GM12878 (cell line): ENCODE results near the gene DHX16. TPM values are rescaled to one million over a fixed set of nuclear protein-coding genes. Genes with fewer than 3 reads are reported as not detected.

ENCODE experiments used
- ATAC-seq: fragments of 200-7000 bp; cut with Tn5 transposase; 3 replicates; pipeline ENCODE4 v1.9.1; 2020; ENCODE audit warnings: mild to moderate bottlenecking, moderate library complexity
- BruUV-seq: library from RNA; stranded (reverse); fragments of 400-500 nt; replicated peaks from 2 replicates; lab custom pipeline; 2021; lab: Mats Ljungman, UMichigan
- CTCF ChIA-PET: fragments of 300-600 bp; sonication (Branson Sonifier 250); formaldehyde crosslinking; extraction: SDS; loops from one replicate; lab custom pipeline; 2021; ENCODE audit warnings: inconsistent platforms; lab: Yijun Ruan, JAX
- POLR2A ChIA-PET: fragments of 350-600 bp; formaldehyde crosslinking; extraction: SDS; loops from one replicate; lab custom pipeline; 2021; ENCODE audit warnings: inconsistent platforms; lab: Charles Lee
- RAD21 ChIA-PET: fragments of 300-600 bp; sonication (Branson Sonifier 250); formaldehyde crosslinking; loops from one replicate; lab custom pipeline; 2023; ENCODE audit warnings: antibody characterized with exemption; ENCODE audit not compliant: unreplicated experiment; lab: Charles Lee
- SMC1A ChIA-PET: fragments of 300-600 bp; sonication (Branson Sonifier 250); formaldehyde crosslinking; loops from one replicate; lab custom pipeline; 2023; ENCODE audit not compliant: unreplicated experiment, uncharacterized antibody; lab: Charles Lee
- DNase-seq: peaks from one replicate; pipeline ENCODE4 v3.0.0-alpha.2; 2011; ENCODE audit warnings: low read depth, low spot score
- FAIRE-seq: peaks from 3 replicates; lab custom pipeline; 2011; peaks lifted over from hg19 to GRCh38; lab: Jason Lieb, UNC
- H2AFZ ChIP-seq: 2 replicates; pipeline ENCODE4 v1.6.0; 2011; ENCODE audit warnings: low read depth, low read length, control low read depth; ENCODE audit not compliant: control insufficient read depth
- H3K27ac ChIP-seq: 2 replicates; pipeline ENCODE4 v1.5.1; 2011; ENCODE audit warnings: control low read depth; ENCODE audit not compliant: control insufficient read depth, insufficient read depth
- H3K27me3 ChIP-seq, 2 experiments: replicated peaks in 1 of 2; 2 replicates each; pipeline versions ENCODE4 v1.6.0 to v1.6.1; 2011; ENCODE audit warnings: low read length in 1 of 2; ENCODE audit not compliant: control insufficient read depth in 2 of 2, insufficient read depth in 2 of 2
- H3K36me3 ChIP-seq, 2 experiments: 2 replicates each; pipeline ENCODE4 v1.5.1; 2011; ENCODE audit warnings: low read length in 1 of 2; ENCODE audit not compliant: control insufficient read depth in 2 of 2, insufficient read depth in 2 of 2
- H3K4me1 ChIP-seq: 2 replicates; pipeline ENCODE4 v1.6.1; 2011; ENCODE audit warnings: mild to moderate bottlenecking, low read length, moderate library complexity, mixed read lengths; ENCODE audit not compliant: control insufficient read depth, insufficient read depth
- H3K4me2 ChIP-seq: 2 replicates; pipeline ENCODE4 v1.6.0; 2011; ENCODE audit warnings: control low read depth; ENCODE audit not compliant: control insufficient read depth, insufficient read depth
- H3K4me3 ChIP-seq: fragments of 200-600 bp; sonication (generic); 2 replicates; pipeline ENCODE4 v1.5.1; 2016
- H3K79me2 ChIP-seq: 2 replicates; pipeline ENCODE4 v1.6.0; 2011; ENCODE audit warnings: low read length; ENCODE audit not compliant: control insufficient read depth, insufficient read depth
- H3K9ac ChIP-seq: 2 replicates; pipeline ENCODE4 v1.8.0; 2011; ENCODE audit warnings: low read length, control low read depth, mixed read lengths; ENCODE audit not compliant: control insufficient read depth, insufficient read depth
- H3K9me3 ChIP-seq: replicated peaks from 3 replicates; pipeline ENCODE4 v1.5.1; 2011; ENCODE audit warnings: mild to moderate bottlenecking, low read length; ENCODE audit not compliant: control insufficient read depth, insufficient read depth
- H4K20me1 ChIP-seq: 2 replicates; pipeline ENCODE4 v1.6.0; 2011; ENCODE audit not compliant: control insufficient read depth, insufficient read depth
- CBFB ChIP-seq: IDR thresholded peaks from 2 replicates; pipeline ENCODE4 v1.6.1; 2016; ENCODE audit warnings: antibody characterized with exemption, low read depth
- CHD4 ChIP-seq: fragments of 200-600 bp; sonication (generic); IDR thresholded peaks from 2 replicates; pipeline ENCODE4 v1.6.1; 2016; ENCODE audit warnings: mild to moderate bottlenecking
- HDAC6 ChIP-seq: fragments of 200-600 bp; sonication (generic); IDR thresholded peaks from one replicate; pipeline ENCODE4 v1.8.0; 2017; ENCODE audit warnings: antibody characterized with exemption; ENCODE audit not compliant: unreplicated experiment
- LARP7 ChIP-seq: fragments of 450-650 bp; IDR thresholded peaks from 2 replicates; pipeline ENCODE4 v1.6.1; 2017; ENCODE audit warnings: mild to moderate bottlenecking
- MTA3 ChIP-seq: IDR thresholded peaks from 2 replicates; pipeline ENCODE4 v1.6.1; 2012; ENCODE audit warnings: low read length, inconsistent platforms, borderline replicate concordance
- POU2F2 ChIP-seq: IDR thresholded peaks from 3 replicates; pipeline ENCODE4 v1.6.1; 2011; ENCODE audit warnings: low read depth, mild to moderate bottlenecking, low read length, borderline replicate concordance
- SP1 ChIP-seq: IDR thresholded peaks from one replicate; pipeline ENCODE4 v1.6.1; 2011; ENCODE audit warnings: low read depth, low read length
- SUZ12 ChIP-seq: fragments of 200-600 bp; sonication (generic); IDR thresholded peaks from one replicate; pipeline ENCODE4 v1.6.1; 2018; ENCODE audit warnings: antibody characterized with exemption, mild to moderate bottlenecking; ENCODE audit not compliant: unreplicated experiment
- ZZZ3 ChIP-seq: IDR thresholded peaks from 2 replicates; pipeline ENCODE4 v1.6.1; 2011; ENCODE audit warnings: low read depth; ENCODE audit not compliant: control insufficient read depth, insufficient read length
- WGBS: methylation state at CpG from one replicate; pipeline ENCODE4 v1.1.6; 2016; ENCODE audit warnings: low lambda C conversion rate; ENCODE audit not compliant: insufficient replicate concordance, insufficient coverage; ENCODE audit errors: missing lambda C conversion rate; 5-methylcytosine and 5-hydroxymethylcytosine counted together
- in situ Hi-C: fragments of 300-500 bp; cut with MboI; formaldehyde crosslinking; loops from 9 replicates; pipeline ENCODE4 v1.14.3; 2018; ENCODE audit warnings: mixed read lengths
- intact Hi-C: fragments of 100-400 bp; cut with micrococcal nuclease; formaldehyde crosslinking; loops from one replicate; pipeline ENCODE4 v1.14.2; 2022; ENCODE audit not compliant: unreplicated experiment
- polyA plus RNA-seq, 11 experiments: library from polyadenylated mRNA; depleted of rRNA in 4 of 11; unstranded in 6 of 11; stranded (reverse) in 5 of 11; fragments of >200 nt; fragmentation: Nextera tagmentation in 4 of 11; fragmentation: Illumina TruSeq in 1 of 11; extraction: Ambion mirVana in 4 of 11; extraction: Trizol in 1 of 11; gene quantifications; 1 replicate in 1 of 11; 2 replicates in 10 of 11; pipeline versions ENCODE4 v1.2.1 to v1.2.3, GENCODE V29; 2011 to 2016; ENCODE audit warnings: inconsistent platforms in 2 of 11, missing spikeins in 2 of 11, low read depth in 1 of 11
- total RNA-seq, 4 experiments: library from RNA; depleted of rRNA in 3 of 4; stranded (reverse); fragments of >200 nt in 3 of 4; fragmentation: Illumina TruSeq in 1 of 4; extraction: Trizol in 1 of 4; gene quantifications; 2 replicates each; pipeline versions ENCODE4 v1.2.1 to v1.2.3, GENCODE V29; 2013 to 2021
- TF ChIP-seq, protein P1 (sequence below): fragments of 450-650 bp; IDR thresholded peaks from 2 replicates; pipeline ENCODE4 v1.6.1; 2016; ENCODE audit warnings: mild to moderate bottlenecking, moderate library complexity, borderline replicate concordance
- TF ChIP-seq, protein P2 (sequence below): fragments of 450-650 bp; IDR thresholded peaks from 2 replicates; pipeline ENCODE4 v1.6.1; 2017; ENCODE audit warnings: mild to moderate bottlenecking, low read depth, inconsistent platforms; ENCODE audit not compliant: poor library complexity, severe bottlenecking
- TF ChIP-seq, protein P3 (sequence below), 3 experiments: IDR thresholded peaks in 2 of 3; conservative IDR thresholded peaks in 1 of 3; 2 replicates each; pipeline ENCODE4 v1.5.1; 2011; ENCODE audit warnings: low read depth in 3 of 3, low read length in 3 of 3, mild to moderate bottlenecking in 3 of 3, control low read depth in 2 of 3, moderate library complexity in 2 of 3, inconsistent platforms in 1 of 3, mixed read lengths in 1 of 3; ENCODE audit not compliant: control insufficient read depth in 2 of 3, insufficient read depth in 1 of 3; ENCODE audit errors: extremely low read depth in 1 of 3

Gene DHX16
- total and polyA plus RNA-seq, 10 of the 15 experiments (the other 5 are each of a cell fraction or from before 2014, with no cell fraction given) = 10.1 to 41.4 (median 38.3) TPM

DNA sequence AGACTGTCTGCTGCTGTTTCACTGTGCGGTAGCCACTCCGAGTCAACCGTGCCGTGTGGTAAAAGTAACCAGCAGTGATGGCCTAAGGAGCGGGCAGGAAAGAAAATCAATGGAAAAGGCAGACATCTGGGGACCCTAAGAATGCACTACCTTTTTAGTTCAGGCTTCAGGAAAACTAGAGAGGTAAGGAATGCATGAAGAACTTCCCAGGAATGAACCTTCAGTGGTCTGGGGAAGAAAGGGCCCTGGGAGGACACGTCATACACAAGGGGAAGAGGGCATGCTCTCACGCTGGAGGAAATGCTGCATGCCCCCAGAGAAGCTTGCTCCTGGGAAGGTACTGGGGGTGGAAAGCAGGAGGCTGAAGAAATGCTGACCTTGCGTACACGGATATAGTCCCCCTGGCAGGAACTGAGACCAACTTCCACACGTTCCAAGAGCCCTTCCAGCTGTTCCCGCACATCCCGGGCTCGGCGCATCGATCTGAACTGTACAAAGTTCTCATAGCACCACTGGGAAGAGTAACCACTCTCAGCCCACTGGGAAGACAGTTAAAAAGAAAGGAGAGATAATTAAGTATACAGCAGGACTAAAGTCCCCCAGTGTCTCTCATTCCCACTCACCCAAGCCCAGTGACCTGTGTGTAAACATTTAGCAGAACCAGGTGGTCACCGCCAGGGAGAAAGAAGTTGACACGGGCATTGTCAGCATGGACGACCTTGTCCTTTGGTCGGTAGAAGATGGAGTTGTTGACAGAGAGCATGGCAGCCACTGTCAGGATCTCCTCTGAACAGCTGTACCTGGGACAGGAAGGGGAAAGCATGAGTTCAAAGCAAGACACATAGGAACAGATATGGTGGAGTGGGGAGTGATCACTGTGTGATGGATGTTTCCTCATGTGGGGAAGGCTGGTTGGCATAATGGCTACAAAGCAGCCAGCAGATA is 17.7 kb downstream of the DHX16 start:
- TF ChIP-seq, protein P1, sequence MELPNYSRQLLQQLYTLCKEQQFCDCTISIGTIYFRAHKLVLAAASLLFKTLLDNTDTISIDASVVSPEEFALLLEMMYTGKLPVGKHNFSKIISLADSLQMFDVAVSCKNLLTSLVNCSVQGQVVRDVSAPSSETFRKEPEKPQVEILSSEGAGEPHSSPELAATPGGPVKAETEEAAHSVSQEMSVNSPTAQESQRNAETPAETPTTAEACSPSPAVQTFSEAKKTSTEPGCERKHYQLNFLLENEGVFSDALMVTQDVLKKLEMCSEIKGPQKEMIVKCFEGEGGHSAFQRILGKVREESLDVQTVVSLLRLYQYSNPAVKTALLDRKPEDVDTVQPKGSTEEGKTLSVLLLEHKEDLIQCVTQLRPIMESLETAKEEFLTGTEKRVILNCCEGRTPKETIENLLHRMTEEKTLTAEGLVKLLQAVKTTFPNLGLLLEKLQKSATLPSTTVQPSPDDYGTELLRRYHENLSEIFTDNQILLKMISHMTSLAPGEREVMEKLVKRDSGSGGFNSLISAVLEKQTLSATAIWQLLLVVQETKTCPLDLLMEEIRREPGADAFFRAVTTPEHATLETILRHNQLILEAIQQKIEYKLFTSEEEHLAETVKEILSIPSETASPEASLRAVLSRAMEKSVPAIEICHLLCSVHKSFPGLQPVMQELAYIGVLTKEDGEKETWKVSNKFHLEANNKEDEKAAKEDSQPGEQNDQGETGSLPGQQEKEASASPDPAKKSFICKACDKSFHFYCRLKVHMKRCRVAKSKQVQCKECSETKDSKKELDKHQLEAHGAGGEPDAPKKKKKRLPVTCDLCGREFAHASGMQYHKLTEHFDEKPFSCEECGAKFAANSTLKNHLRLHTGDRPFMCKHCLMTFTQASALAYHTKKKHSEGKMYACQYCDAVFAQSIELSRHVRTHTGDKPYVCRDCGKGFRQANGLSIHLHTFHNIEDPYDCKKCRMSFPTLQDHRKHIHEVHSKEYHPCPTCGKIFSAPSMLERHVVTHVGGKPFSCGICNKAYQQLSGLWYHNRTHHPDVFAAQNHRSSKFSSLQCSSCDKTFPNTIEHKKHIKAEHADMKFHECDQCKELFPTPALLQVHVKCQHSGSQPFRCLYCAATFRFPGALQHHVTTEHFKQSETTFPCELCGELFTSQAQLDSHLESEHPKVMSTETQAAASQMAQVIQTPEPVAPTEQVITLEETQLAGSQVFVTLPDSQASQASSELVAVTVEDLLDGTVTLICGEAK = no peak
- TF ChIP-seq, protein P2, sequence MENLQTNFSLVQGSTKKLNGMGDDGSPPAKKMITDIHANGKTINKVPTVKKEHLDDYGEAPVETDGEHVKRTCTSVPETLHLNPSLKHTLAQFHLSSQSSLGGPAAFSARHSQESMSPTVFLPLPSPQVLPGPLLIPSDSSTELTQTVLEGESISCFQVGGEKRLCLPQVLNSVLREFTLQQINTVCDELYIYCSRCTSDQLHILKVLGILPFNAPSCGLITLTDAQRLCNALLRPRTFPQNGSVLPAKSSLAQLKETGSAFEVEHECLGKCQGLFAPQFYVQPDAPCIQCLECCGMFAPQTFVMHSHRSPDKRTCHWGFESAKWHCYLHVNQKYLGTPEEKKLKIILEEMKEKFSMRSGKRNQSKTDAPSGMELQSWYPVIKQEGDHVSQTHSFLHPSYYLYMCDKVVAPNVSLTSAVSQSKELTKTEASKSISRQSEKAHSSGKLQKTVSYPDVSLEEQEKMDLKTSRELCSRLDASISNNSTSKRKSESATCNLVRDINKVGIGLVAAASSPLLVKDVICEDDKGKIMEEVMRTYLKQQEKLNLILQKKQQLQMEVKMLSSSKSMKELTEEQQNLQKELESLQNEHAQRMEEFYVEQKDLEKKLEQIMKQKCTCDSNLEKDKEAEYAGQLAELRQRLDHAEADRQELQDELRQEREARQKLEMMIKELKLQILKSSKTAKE = no peak
- TF ChIP-seq ZZZ3 = no peak
- TF ChIP-seq LARP7 = no peak
- no peak for TF ChIP-seq SUZ12
- no peak for TF ChIP-seq POU2F2
- TF ChIP-seq, protein P3, sequence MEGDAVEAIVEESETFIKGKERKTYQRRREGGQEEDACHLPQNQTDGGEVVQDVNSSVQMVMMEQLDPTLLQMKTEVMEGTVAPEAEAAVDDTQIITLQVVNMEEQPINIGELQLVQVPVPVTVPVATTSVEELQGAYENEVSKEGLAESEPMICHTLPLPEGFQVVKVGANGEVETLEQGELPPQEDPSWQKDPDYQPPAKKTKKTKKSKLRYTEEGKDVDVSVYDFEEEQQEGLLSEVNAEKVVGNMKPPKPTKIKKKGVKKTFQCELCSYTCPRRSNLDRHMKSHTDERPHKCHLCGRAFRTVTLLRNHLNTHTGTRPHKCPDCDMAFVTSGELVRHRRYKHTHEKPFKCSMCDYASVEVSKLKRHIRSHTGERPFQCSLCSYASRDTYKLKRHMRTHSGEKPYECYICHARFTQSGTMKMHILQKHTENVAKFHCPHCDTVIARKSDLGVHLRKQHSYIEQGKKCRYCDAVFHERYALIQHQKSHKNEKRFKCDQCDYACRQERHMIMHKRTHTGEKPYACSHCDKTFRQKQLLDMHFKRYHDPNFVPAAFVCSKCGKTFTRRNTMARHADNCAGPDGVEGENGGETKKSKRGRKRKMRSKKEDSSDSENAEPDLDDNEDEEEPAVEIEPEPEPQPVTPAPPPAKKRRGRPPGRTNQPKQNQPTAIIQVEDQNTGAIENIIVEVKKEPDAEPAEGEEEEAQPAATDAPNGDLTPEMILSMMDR (IDR thresholded peaks at IDR 0.05 in 2 of 3, conservative IDR thresholded peaks at IDR 0.05 in 1 of 3; ENCODE audit: control insufficient read depth in 2 of 3, extremely low read depth in 1 of 3, insufficient read depth in 1 of 3, low read depth in 3 of 3, low read length in 3 of 3) = no peak
- TF ChIP-seq MTA3 = no peak
- no peak for TF ChIP-seq CHD4
- TF ChIP-seq CBFB = no peak
- no peak for TF ChIP-seq HDAC6
- TF ChIP-seq SP1 = no peak
- no peak overlapping the region for H3K9ac ChIP-seq
- ChIA-PET POLR2A (no interaction called here), SMC1A (no interaction called here), RAD21 (no interaction called here), CTCF (no interaction called here)
- H3K27ac ChIP-seq = no peak overlapping the region
- H3K4me2 ChIP-seq = no peak overlapping the region
- peaks cover 26 to 31% of the 10 kb centered on the region in 2 experiments for H3K36me3 ChIP-seq
- no peaks in the 10 kb centered on the region for H3K4me1 ChIP-seq
- H4K20me1 ChIP-seq = no peaks in the 10 kb centered on the region
- no peak overlapping the region for H2AFZ ChIP-seq
- FAIRE-seq = no peak
- H3K4me3 ChIP-seq = no peak overlapping the region
- H3K79me2 ChIP-seq = no peaks in the 10 kb centered on the region
- no TSS peak for BruUV-seq
- no peaks in the 10 kb centered on the region for H3K27me3 ChIP-seq
- no peak for ATAC-seq
- 91% methylated on average over 19 of the region's 19 CpGs for WGBS
- no peaks in the 10 kb centered on the region for H3K9me3 ChIP-seq
- intact Hi-C loops (no loop called here), in situ Hi-C loops (no loop called here)
- no peak for DNase-seq
